GM19351 (cell line): ENCODE results near the gene IP6K1.
"Not testable (repeated sequence)": the region's sequence is repeated elsewhere in the genome, so short reads cannot be mapped to it uniquely, and the experiment has no call there.

Source experiments
- ATAC-seq: cut with Tn5 transposase; IDR thresholded peaks from one replicate; pipeline ENCODE4 v1.9.1; 2021; ENCODE audit warnings: mild to moderate bottlenecking, moderate library complexity; ENCODE audit not compliant: unreplicated experiment

Gene IP6K1

GRCh38 chr3:49794926-49795905, 8.9 kb upstream of the IP6K1 start:
- ATAC-seq, result no peak

- ATAC-seq, result no peak
These were observed 8.1 kb upstream of the IP6K1 start for GRCh38 chr3:49794431-49794830.

GRCh38 chr3:49793486-49794085, 7.2 kb upstream of the IP6K1 start:
- ATAC-seq, result no peak

- no peak for ATAC-seq
These were observed 6.2 kb upstream of the IP6K1 start for GRCh38 chr3:49792371-49793150.

- ATAC-seq, result no peak
These were observed 5.2 kb upstream of the IP6K1 start for GRCh38 chr3:49791571-49791970.

- no peak for ATAC-seq
These were observed 4.5 kb upstream of the IP6K1 start for GRCh38 chr3:49790626-49791411.

GRCh38 chr3:49788056-49788455, 1.7 kb upstream of the IP6K1 start:
- no peak for ATAC-seq

GRCh38 chr3:49787536-49787935, 1.2 kb upstream of the IP6K1 start:
- no peak for ATAC-seq

GRCh38 chr3:49787182-49787464, 781 bp upstream of the IP6K1 start:
- ATAC-seq, result no peak

- peak; percentile 37 for ATAC-seq
These were observed 581 bp downstream of the IP6K1 start for GRCh38 chr3:49785565-49786356.

GRCh38 chr3:49782277-49782676, 4.1 kb downstream of the IP6K1 start:
- ATAC-seq, result not testable (repeated sequence)

- ATAC-seq, result no peak
These were observed 4.7 kb downstream of the IP6K1 start for GRCh38 chr3:49781415-49782199.

GRCh38 chr3:49780975-49781365, 5.4 kb downstream of the IP6K1 start:
- ATAC-seq, result not testable (repeated sequence)

- no peak for ATAC-seq
These were observed 6.0 kb downstream of the IP6K1 start for GRCh38 chr3:49780080-49780974.

- ATAC-seq, result no peak
These were observed 6.8 kb downstream of the IP6K1 start for GRCh38 chr3:49779358-49780079.

GRCh38 chr3:49776101-49776500, 10.2 kb downstream of the IP6K1 start:
- not testable (repeated sequence) for ATAC-seq

GRCh38 chr3:49775538-49775937, 10.8 kb downstream of the IP6K1 start:
- ATAC-seq, result no peak

GRCh38 chr3:49772703-49773102, 13.6 kb downstream of the IP6K1 start:
- ATAC-seq, result no peak
